ENCODE results near the gene SUPV3L1.
"Not testable (repeated sequence)": the region's sequence is repeated elsewhere in the genome, so short reads cannot be mapped to it uniquely, and the experiment has no call there.

SUPV3L1 gene

GRCh38 chr10:69246581-69247312, 66.7 kb downstream of the SUPV3L1 start:
- no peak for TF ChIP-seq ARNT (IDR thresholded peaks at IDR 0.05)
- TF ChIP-seq ZNF384 (IDR thresholded peaks at IDR 0.05): no peak
- TF ChIP-seq PKNOX1 (IDR thresholded peaks at IDR 0.05): no peak
- TF ChIP-seq FOXA1 (IDR thresholded peaks at IDR 0.05): no peak
- TF ChIP-seq L3MBTL2 (conservative IDR thresholded peaks at IDR 0.05): no peak
- TF ChIP-seq FOXM1 (IDR thresholded peaks at IDR 0.05; ENCODE audit: borderline replicate concordance): no peak
- no peak for TF ChIP-seq ELF4 (IDR thresholded peaks at IDR 0.05)
- TF ChIP-seq CTBP1 (IDR thresholded peaks at IDR 0.05; ENCODE audit: borderline replicate concordance): no peak
- no peak for TF ChIP-seq LEF1 (IDR thresholded peaks at IDR 0.05; ENCODE audit: borderline replicate concordance)
- ChIA-PET CTCF (interaction anchor here (1.7 kb wide), 1 partner anchor 146 kb away, joined by 9 read pairs; no protein-coding TSS in a partner anchor), POLR2A (no interaction called here)
- DNase-seq (ENCODE audit: extremely low spot score): no peak

DNA sequence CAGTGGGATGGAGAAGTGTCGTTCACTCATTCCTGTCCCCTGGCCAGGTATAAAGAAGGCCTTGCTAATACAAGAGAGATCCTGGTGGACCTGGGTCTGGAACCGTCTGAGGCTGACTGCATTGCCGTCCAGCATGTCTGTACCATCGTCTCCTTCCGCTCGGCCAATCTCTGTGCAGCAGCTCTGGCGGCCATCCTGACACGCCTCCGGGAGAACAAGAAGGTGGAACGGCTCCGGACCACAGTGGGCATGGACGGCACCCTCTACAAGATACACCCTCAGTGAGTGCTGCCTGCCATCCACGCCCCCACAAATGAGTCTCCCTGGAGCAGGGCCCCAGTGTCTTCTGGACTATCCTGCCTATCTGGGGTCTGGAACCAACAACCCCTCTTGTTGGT, 67.3 kb downstream of the SUPV3L1 start:
- ChIA-PET CTCF (no interaction called here), POLR2A (no interaction called here)
- DNase-seq (ENCODE audit: extremely low spot score): no peak
- TF ChIP-seq ELF4 (IDR thresholded peaks at IDR 0.05): no peak
- no peak for TF ChIP-seq FOXM1 (IDR thresholded peaks at IDR 0.05; ENCODE audit: borderline replicate concordance)
- TF ChIP-seq FOXA1 (IDR thresholded peaks at IDR 0.05): no peak
- TF ChIP-seq LEF1 (IDR thresholded peaks at IDR 0.05; ENCODE audit: borderline replicate concordance): no peak
- no peak for TF ChIP-seq L3MBTL2 (conservative IDR thresholded peaks at IDR 0.05)
- no peak for TF ChIP-seq TARDBP (IDR thresholded peaks at IDR 0.05)
- no peak for TF ChIP-seq SUZ12 (IDR thresholded peaks at IDR 0.05)
- TF ChIP-seq PKNOX1 (IDR thresholded peaks at IDR 0.05): no peak
- no peak for TF ChIP-seq SP1 (IDR thresholded peaks at IDR 0.05)
- TF ChIP-seq FOXK2 (IDR thresholded peaks at IDR 0.05): no peak
- no peak for TF ChIP-seq BHLHE40 (IDR thresholded peaks at IDR 0.05; ENCODE audit: borderline replicate concordance)
- no peak for TF ChIP-seq NFRKB (IDR thresholded peaks at IDR 0.05)
- no peak for TF ChIP-seq ARNT (IDR thresholded peaks at IDR 0.05)

DNA sequence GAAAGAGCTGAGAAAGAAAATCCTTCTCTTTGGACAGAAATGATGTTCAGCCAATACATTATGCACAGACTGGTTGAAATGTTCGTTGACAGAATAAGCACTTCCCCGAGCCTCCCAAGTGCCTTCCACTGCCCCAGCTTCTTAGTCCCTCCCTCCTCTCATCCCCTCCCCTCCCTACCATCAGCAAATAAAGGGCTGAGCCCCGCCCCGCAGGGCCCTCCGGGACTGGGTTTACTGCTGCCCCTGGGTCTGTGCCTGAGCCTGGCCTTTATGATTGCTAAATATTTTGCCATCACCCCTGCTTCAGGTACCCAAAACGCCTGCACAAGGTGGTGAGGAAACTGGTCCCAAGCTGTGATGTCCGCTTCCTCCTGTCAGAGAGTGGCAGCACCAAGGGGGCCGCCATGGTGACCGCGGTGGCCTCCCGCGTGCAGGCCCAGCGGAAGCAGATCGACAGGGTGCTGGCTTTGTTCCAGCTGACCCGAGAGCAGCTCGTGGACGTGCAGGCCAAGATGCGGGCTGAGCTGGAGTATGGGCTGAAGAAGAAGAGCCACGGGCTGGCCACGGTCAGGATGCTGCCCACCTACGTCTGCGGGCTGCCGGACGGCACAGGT, 68.2 kb downstream of the SUPV3L1 start:
- no peak for DNase-seq (ENCODE audit: extremely low spot score)
- POLR2A ChIA-PET: no interaction called here
- CTCF ChIA-PET: no interaction called here
- TF ChIP-seq LEF1 (IDR thresholded peaks at IDR 0.05; ENCODE audit: borderline replicate concordance) (no peak), ARNT (IDR thresholded peaks at IDR 0.05) (no peak), FOXA1 (IDR thresholded peaks at IDR 0.05) (no peak), FOXK2 (IDR thresholded peaks at IDR 0.05) (no peak), SUZ12 (IDR thresholded peaks at IDR 0.05) (no peak), PKNOX1 (IDR thresholded peaks at IDR 0.05) (no peak), BHLHE40 (IDR thresholded peaks at IDR 0.05; ENCODE audit: borderline replicate concordance) (no peak)

DNA sequence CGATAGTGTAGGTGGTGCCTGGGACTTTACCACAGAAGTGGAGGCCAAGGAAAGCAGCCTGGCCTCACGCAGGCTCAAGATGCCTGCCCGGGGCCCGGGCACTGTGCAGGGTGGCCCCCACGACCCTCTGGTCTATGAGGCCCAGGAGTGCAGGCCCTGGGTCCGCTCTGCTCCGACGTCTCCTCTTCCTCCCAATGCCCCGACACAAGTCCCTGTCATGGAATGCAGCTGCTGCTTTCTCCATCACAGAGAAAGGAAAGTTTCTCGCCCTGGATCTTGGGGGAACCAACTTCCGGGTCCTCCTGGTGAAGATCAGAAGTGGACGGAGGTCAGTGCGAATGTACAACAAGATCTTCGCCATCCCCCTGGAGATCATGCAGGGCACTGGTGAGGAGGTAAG, 70.0 kb downstream of the SUPV3L1 start:
- no peak for DNase-seq (ENCODE audit: extremely low spot score)
- ChIA-PET POLR2A (no interaction called here), CTCF (no interaction called here)
- TF ChIP-seq SP1 (IDR thresholded peaks at IDR 0.05): no peak
- no peak for TF ChIP-seq HDGF (IDR thresholded peaks at IDR 0.05; ENCODE audit: borderline replicate concordance)
- TF ChIP-seq L3MBTL2 (conservative IDR thresholded peaks at IDR 0.05): no peak
- TF ChIP-seq FOXA1 (IDR thresholded peaks at IDR 0.05): no peak
- no peak for TF ChIP-seq FOXM1 (IDR thresholded peaks at IDR 0.05; ENCODE audit: borderline replicate concordance)
- no peak for TF ChIP-seq TARDBP (IDR thresholded peaks at IDR 0.05)
- no peak for TF ChIP-seq SUZ12 (IDR thresholded peaks at IDR 0.05)
- no peak for TF ChIP-seq CTBP1 (IDR thresholded peaks at IDR 0.05; ENCODE audit: borderline replicate concordance)

GRCh38 chr10:69251417-69251816, 71.4 kb downstream of the SUPV3L1 start:
- CTCF ChIA-PET; DNase-seq (ENCODE audit: extremely low spot score); POLR2A ChIA-PET: not testable (repeated sequence)

DNA sequence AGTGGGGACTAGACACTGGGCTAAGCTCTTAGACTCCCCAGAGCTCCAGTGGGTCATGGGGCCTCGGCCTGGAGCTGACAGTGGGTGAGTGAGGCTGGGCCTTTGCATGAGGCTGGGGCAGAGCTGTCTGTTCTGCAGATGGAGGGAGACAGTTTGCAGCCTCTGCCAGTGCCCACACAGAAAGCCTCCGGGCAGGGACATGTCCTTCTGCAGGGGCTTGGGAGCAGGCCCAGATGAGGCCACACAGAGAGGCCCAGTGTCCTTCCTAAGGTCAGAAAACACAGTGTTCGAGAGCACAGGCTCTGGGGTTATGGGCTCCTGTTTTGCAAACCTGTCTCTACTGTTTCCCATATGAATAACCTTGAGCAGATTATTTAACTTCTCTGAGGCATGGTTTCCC, 73.1 kb downstream of the SUPV3L1 start:
- ChIA-PET CTCF (interaction anchor here (1.1 kb wide), 1 partner anchor 111 kb away, joined by 3 read pairs; no protein-coding TSS in a partner anchor), POLR2A (no interaction called here)
- TF ChIP-seq SUZ12 (IDR thresholded peaks at IDR 0.05): no peak
- no peak for TF ChIP-seq ARNT (IDR thresholded peaks at IDR 0.05)
- TF ChIP-seq PKNOX1 (IDR thresholded peaks at IDR 0.05): no peak
- no peak for TF ChIP-seq FOXM1 (IDR thresholded peaks at IDR 0.05; ENCODE audit: borderline replicate concordance)
- TF ChIP-seq HDGF (IDR thresholded peaks at IDR 0.05; ENCODE audit: borderline replicate concordance): no peak
- no peak for TF ChIP-seq LEF1 (IDR thresholded peaks at IDR 0.05; ENCODE audit: borderline replicate concordance)
- TF ChIP-seq NFRKB (IDR thresholded peaks at IDR 0.05): no peak
- no peak for TF ChIP-seq TARDBP (IDR thresholded peaks at IDR 0.05)
- no peak for TF ChIP-seq ZNF384 (IDR thresholded peaks at IDR 0.05)
- no peak for TF ChIP-seq FOXK2 (IDR thresholded peaks at IDR 0.05)
- no peak for TF ChIP-seq CTBP1 (IDR thresholded peaks at IDR 0.05; ENCODE audit: borderline replicate concordance)
- no peak for TF ChIP-seq L3MBTL2 (conservative IDR thresholded peaks at IDR 0.05)
- no peak for DNase-seq (ENCODE audit: extremely low spot score)
